ENCODE data around the gene EFNA4. TPM values are rescaled to one million over a fixed set of nuclear protein-coding genes. Genes with fewer than 3 reads are reported as not detected.

Gene EFNA4
- total RNA-seq, 1 experiment from 2014 or later = 22.7 TPM

DNA sequence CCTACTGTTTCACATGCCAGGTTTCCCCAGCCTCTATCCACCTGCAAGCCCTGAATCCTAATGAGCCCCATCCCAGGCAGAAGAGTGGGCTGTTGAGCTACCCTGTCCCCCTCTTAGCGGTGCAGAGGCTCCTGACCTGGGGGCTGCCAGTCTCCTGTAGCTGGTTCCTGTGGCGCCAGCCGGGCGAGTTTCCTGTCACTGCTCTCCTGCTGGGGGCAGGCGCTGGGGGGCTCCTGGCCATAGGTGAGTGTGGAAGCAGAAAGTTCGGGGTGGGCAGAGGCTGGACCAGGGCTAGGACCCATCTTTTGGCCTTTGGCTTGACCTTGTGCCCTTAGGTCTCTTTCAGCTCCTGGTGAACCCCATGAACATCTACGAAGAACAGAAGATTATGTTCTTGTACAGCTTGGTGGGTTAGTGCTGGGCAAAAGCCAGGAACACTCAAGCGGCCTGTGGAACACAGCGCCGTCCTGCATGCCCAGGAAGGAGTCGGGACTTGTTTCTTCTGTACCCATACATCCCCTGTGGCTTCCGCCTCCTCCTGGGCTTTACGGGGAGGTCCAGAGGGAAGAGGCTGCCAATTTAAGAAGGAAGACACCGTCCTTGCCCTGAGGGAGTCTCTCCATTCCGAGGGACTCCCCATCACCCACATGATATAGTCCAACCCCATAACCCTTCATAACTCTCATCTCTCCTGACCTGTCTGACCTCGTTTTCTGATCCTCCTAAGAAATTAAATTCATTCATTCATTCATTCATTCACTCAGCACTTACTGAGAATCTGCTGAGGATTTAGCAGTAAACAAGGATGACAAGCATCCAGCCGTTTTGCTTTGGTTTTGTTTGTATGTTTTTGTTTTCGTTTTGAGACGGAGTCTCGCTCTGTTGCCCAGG lies 29.0 kb upstream of the EFNA4 start:
- Mint-ChIP-seq H3K27me3 (ENCODE audit: low read depth) (peaks cover 12% of the 10 kb centered on the region; the same call in 1 of the 2 replicates), H3K9me3 (no peaks in the 10 kb centered on the region), H3K27ac (no peak overlapping the region), H3K4me1 (no peaks in the 10 kb centered on the region), H3K4me3 (no peak overlapping the region), H3K36me3 (no peaks in the 10 kb centered on the region)
- ATAC-seq = no peak
- DNase-seq (ENCODE audit: low spot score) = no peak
- TF ChIP-seq, protein P1, sequence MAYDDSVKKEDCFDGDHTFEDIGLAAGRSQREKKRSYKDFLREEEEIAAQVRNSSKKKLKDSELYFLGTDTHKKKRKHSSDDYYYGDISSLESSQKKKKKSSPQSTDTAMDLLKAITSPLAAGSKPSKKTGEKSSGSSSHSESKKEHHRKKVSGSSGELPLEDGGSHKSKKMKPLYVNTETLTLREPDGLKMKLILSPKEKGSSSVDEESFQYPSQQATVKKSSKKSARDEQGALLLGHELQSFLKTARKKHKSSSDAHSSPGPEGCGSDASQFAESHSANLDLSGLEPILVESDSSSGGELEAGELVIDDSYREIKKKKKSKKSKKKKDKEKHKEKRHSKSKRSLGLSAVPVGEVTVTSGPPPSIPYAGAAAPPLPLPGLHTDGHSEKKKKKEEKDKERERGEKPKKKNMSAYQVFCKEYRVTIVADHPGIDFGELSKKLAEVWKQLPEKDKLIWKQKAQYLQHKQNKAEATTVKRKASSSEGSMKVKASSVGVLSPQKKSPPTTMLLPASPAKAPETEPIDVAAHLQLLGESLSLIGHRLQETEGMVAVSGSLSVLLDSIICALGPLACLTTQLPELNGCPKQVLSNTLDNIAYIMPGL (CRISPR knock-in tag; IDR thresholded peaks at IDR 0.05) = no peak
- TF ChIP-seq, protein P2, sequence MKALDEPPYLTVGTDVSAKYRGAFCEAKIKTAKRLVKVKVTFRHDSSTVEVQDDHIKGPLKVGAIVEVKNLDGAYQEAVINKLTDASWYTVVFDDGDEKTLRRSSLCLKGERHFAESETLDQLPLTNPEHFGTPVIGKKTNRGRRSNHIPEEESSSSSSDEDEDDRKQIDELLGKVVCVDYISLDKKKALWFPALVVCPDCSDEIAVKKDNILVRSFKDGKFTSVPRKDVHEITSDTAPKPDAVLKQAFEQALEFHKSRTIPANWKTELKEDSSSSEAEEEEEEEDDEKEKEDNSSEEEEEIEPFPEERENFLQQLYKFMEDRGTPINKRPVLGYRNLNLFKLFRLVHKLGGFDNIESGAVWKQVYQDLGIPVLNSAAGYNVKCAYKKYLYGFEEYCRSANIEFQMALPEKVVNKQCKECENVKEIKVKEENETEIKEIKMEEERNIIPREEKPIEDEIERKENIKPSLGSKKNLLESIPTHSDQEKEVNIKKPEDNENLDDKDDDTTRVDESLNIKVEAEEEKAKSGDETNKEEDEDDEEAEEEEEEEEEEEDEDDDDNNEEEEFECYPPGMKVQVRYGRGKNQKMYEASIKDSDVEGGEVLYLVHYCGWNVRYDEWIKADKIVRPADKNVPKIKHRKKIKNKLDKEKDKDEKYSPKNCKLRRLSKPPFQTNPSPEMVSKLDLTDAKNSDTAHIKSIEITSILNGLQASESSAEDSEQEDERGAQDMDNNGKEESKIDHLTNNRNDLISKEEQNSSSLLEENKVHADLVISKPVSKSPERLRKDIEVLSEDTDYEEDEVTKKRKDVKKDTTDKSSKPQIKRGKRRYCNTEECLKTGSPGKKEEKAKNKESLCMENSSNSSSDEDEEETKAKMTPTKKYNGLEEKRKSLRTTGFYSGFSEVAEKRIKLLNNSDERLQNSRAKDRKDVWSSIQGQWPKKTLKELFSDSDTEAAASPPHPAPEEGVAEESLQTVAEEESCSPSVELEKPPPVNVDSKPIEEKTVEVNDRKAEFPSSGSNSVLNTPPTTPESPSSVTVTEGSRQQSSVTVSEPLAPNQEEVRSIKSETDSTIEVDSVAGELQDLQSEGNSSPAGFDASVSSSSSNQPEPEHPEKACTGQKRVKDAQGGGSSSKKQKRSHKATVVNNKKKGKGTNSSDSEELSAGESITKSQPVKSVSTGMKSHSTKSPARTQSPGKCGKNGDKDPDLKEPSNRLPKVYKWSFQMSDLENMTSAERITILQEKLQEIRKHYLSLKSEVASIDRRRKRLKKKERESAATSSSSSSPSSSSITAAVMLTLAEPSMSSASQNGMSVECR (CRISPR knock-in tag; IDR thresholded peaks at IDR 0.05; ENCODE audit: borderline replicate concordance) = no peak
- TF ChIP-seq TEAD1 (CRISPR knock-in tag; IDR thresholded peaks at IDR 0.05) (no peak), RELA (CRISPR knock-in tag; IDR thresholded peaks at IDR 0.05; ENCODE audit: borderline replicate concordance) (no peak), KAT7 (CRISPR knock-in tag; IDR thresholded peaks at IDR 0.05; ENCODE audit: borderline replicate concordance) (no peak), EMX1 (CRISPR knock-in tag; IDR thresholded peaks at IDR 0.05) (no peak), ZBTB21 (CRISPR knock-in tag; IDR thresholded peaks at IDR 0.05; ENCODE audit: borderline replicate concordance) (no peak), ELF4 (CRISPR knock-in tag; IDR thresholded peaks at IDR 0.05; ENCODE audit: low read depth) (no peak)
- TF ChIP-seq, protein P3, sequence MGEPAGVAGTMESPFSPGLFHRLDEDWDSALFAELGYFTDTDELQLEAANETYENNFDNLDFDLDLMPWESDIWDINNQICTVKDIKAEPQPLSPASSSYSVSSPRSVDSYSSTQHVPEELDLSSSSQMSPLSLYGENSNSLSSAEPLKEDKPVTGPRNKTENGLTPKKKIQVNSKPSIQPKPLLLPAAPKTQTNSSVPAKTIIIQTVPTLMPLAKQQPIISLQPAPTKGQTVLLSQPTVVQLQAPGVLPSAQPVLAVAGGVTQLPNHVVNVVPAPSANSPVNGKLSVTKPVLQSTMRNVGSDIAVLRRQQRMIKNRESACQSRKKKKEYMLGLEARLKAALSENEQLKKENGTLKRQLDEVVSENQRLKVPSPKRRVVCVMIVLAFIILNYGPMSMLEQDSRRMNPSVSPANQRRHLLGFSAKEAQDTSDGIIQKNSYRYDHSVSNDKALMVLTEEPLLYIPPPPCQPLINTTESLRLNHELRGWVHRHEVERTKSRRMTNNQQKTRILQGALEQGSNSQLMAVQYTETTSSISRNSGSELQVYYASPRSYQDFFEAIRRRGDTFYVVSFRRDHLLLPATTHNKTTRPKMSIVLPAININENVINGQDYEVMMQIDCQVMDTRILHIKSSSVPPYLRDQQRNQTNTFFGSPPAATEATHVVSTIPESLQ (CRISPR knock-in tag; IDR thresholded peaks at IDR 0.05) = no peak
- TF ChIP-seq, protein P4, sequence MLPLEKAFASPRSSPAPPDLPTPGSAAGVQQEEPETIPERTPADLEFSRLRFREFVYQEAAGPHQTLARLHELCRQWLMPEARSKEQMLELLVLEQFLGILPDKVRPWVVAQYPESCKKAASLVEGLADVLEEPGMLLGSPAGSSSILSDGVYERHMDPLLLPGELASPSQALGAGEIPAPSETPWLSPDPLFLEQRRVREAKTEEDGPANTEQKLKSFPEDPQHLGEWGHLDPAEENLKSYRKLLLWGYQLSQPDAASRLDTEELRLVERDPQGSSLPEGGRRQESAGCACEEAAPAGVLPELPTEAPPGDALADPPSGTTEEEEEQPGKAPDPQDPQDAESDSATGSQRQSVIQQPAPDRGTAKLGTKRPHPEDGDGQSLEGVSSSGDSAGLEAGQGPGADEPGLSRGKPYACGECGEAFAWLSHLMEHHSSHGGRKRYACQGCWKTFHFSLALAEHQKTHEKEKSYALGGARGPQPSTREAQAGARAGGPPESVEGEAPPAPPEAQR (CRISPR knock-in tag; IDR thresholded peaks at IDR 0.05) = no peak
- TF ChIP-seq, protein P5, sequence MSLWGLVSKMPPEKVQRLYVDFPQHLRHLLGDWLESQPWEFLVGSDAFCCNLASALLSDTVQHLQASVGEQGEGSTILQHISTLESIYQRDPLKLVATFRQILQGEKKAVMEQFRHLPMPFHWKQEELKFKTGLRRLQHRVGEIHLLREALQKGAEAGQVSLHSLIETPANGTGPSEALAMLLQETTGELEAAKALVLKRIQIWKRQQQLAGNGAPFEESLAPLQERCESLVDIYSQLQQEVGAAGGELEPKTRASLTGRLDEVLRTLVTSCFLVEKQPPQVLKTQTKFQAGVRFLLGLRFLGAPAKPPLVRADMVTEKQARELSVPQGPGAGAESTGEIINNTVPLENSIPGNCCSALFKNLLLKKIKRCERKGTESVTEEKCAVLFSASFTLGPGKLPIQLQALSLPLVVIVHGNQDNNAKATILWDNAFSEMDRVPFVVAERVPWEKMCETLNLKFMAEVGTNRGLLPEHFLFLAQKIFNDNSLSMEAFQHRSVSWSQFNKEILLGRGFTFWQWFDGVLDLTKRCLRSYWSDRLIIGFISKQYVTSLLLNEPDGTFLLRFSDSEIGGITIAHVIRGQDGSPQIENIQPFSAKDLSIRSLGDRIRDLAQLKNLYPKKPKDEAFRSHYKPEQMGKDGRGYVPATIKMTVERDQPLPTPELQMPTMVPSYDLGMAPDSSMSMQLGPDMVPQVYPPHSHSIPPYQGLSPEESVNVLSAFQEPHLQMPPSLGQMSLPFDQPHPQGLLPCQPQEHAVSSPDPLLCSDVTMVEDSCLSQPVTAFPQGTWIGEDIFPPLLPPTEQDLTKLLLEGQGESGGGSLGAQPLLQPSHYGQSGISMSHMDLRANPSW (CRISPR knock-in tag; conservative IDR thresholded peaks at IDR 0.05; ENCODE audit: low read depth) = no peak
- TF ChIP-seq, protein P6, sequence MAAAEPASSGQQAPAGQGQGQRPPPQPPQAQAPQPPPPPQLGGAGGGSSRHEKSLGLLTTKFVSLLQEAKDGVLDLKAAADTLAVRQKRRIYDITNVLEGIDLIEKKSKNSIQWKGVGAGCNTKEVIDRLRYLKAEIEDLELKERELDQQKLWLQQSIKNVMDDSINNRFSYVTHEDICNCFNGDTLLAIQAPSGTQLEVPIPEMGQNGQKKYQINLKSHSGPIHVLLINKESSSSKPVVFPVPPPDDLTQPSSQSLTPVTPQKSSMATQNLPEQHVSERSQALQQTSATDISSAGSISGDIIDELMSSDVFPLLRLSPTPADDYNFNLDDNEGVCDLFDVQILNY (CRISPR knock-in tag; IDR thresholded peaks at IDR 0.05) = no peak
- TF ChIP-seq, protein P7, sequence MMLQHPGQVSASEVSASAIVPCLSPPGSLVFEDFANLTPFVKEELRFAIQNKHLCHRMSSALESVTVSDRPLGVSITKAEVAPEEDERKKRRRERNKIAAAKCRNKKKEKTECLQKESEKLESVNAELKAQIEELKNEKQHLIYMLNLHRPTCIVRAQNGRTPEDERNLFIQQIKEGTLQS (CRISPR knock-in tag; conservative IDR thresholded peaks at IDR 0.05) = no peak
- CTCF ChIA-PET = interaction anchor here (1.8 to 4.0 kb wide), 3 partner anchors 10 to 17 kb away, joined by 4 to 15 read pairs (median 7); no protein-coding TSS in a partner anchor
- POLR2A ChIA-PET = interaction anchor here (0.6 kb wide), 1 partner anchor 56 kb away, joined by 3 read pairs; no protein-coding TSS in a partner anchor

Measured in WTC11 (cell line).